ENCODE data around the gene PPP4C. TPM values are rescaled to one million over a fixed set of nuclear protein-coding genes. Genes with fewer than 3 reads are reported as not detected.

PPP4C gene
- polyA plus RNA-seq, 1 donor from 2014 or later: 173 TPM

- Histone ChIP-seq H2AFZ (ENCODE audit: low read depth, low read length) (no peak overlapping the region), H3K9ac (ENCODE audit: low read length) (no peak overlapping the region), H3K9me2 (ENCODE audit: insufficient read depth, low read length) (no peaks in the 10 kb centered on the region), H3K4me3 (ENCODE audit: low read length) (no peak overlapping the region), H3F3A (ENCODE audit: insufficient read depth, low read length, poor library complexity, severe bottlenecking) (no peaks in the 10 kb centered on the region), H3K9me3 (ENCODE audit: low read length) (no peaks in the 10 kb centered on the region), H3K36me3 (ENCODE audit: insufficient read depth, low read length) (no peaks in the 10 kb centered on the region), H4K20me1 (ENCODE audit: insufficient read depth) (no peaks in the 10 kb centered on the region), H3K27me3 (ENCODE audit: insufficient read depth, low read depth, low read length) (no peaks in the 10 kb centered on the region), H3K79me2 (replicated peaks; ENCODE audit: insufficient read depth, low read length) (peaks cover 11% of the 10 kb centered on the region), H3K4me2 (ENCODE audit: low read length) (no peak overlapping the region), H3K27ac (ENCODE audit: low read length) (no peak overlapping the region)
- TF ChIP-seq RAD21 (conservative IDR thresholded peaks at IDR 0.05) (no peak), SMC3 (conservative IDR thresholded peaks at IDR 0.05; ENCODE audit: poor library complexity) (no peak), EZH2 (IDR thresholded peaks at IDR 0.05; ENCODE audit: borderline replicate concordance, insufficient read depth, low read length, poor library complexity, severe bottlenecking) (no peak), TAF1 (IDR thresholded peaks at IDR 0.05; ENCODE audit: low read depth) (no peak), MXI1 (conservative IDR thresholded peaks at IDR 0.05; ENCODE audit: poor library complexity, severe bottlenecking) (no peak), POLR2AphosphoS5 (IDR thresholded peaks at IDR 0.05) (no peak), CTCF (IDR thresholded peaks at IDR 0.05; ENCODE audit: poor library complexity, severe bottlenecking) (no peak), REST (IDR thresholded peaks at IDR 0.05; ENCODE audit: borderline replicate concordance) (no peak), EP300 (conservative IDR thresholded peaks at IDR 0.05; ENCODE audit: poor library complexity, severe bottlenecking) (no peak)
Measured at GRCh38 chr16:30069611-30070462, 6.0 kb upstream of the PPP4C start.

- no peak overlapping the region for H3K27ac ChIP-seq (ENCODE audit: low read length)
- H3K36me3 ChIP-seq (ENCODE audit: insufficient read depth, low read length): no peaks in the 10 kb centered on the region
- no peak overlapping the region for H2AFZ ChIP-seq (ENCODE audit: low read depth, low read length)
- no peaks in the 10 kb centered on the region for H3K27me3 ChIP-seq (ENCODE audit: insufficient read depth, low read depth, low read length)
- H3K4me2 ChIP-seq (ENCODE audit: low read length): no peak overlapping the region
- no peaks in the 10 kb centered on the region for H3F3A ChIP-seq (ENCODE audit: insufficient read depth, low read length, poor library complexity, severe bottlenecking)
- H3K9ac ChIP-seq (ENCODE audit: low read length): no peak overlapping the region
- no peaks in the 10 kb centered on the region for H3K9me3 ChIP-seq (ENCODE audit: low read length)
- TF ChIP-seq POLR2AphosphoS5 (IDR thresholded peaks at IDR 0.05): no peak
- TF ChIP-seq CTCF (IDR thresholded peaks at IDR 0.05; ENCODE audit: poor library complexity, severe bottlenecking): no peak
- TF ChIP-seq RAD21 (conservative IDR thresholded peaks at IDR 0.05): no peak
- TF ChIP-seq REST (IDR thresholded peaks at IDR 0.05; ENCODE audit: borderline replicate concordance): no peak
- TF ChIP-seq EZH2 (IDR thresholded peaks at IDR 0.05; ENCODE audit: borderline replicate concordance, insufficient read depth, low read length, poor library complexity, severe bottlenecking): no peak
- no peak for TF ChIP-seq TAF1 (IDR thresholded peaks at IDR 0.05; ENCODE audit: low read depth)
- no peak for TF ChIP-seq SMC3 (conservative IDR thresholded peaks at IDR 0.05; ENCODE audit: poor library complexity)
- TF ChIP-seq MXI1 (conservative IDR thresholded peaks at IDR 0.05; ENCODE audit: poor library complexity, severe bottlenecking): no peak
- TF ChIP-seq EP300 (conservative IDR thresholded peaks at IDR 0.05; ENCODE audit: poor library complexity, severe bottlenecking): no peak
- H3K4me3 ChIP-seq (ENCODE audit: low read length): no peak overlapping the region
- H3K79me2 ChIP-seq (replicated peaks; ENCODE audit: insufficient read depth, low read length): peaks cover 11% of the 10 kb centered on the region
- no peaks in the 10 kb centered on the region for H4K20me1 ChIP-seq (ENCODE audit: insufficient read depth)
- H3K9me2 ChIP-seq (ENCODE audit: insufficient read depth, low read length): no peaks in the 10 kb centered on the region
Measured at GRCh38 chr16:30070490-30070889, 5.3 kb upstream of the PPP4C start.

Data from neural cell (in vitro differentiated cells).